HG03025 (cell line): ENCODE data around the gene TUBA8.
"Not testable (repeated sequence)": the region's sequence is repeated elsewhere in the genome, so short reads cannot be mapped to it uniquely, and the experiment has no call there.

Experiments used
- ATAC-seq: cut with Tn5 transposase; IDR thresholded peaks from one replicate; pipeline ENCODE4 v1.9.1; 2021; ENCODE audit warnings: mild to moderate bottlenecking, moderate library complexity; ENCODE audit not compliant: unreplicated experiment, low FRiP score

TUBA8 gene

GRCh38 chr22:18123476-18124025, 12.9 kb downstream of the TUBA8 start:
- not testable (repeated sequence) for ATAC-seq

GRCh38 chr22:18126606-18127005, 16.0 kb downstream of the TUBA8 start:
- ATAC-seq: no peak

- ATAC-seq: no peak
Measured at GRCh38 chr22:18130018-18130417, 19.4 kb downstream of the TUBA8 start.

GRCh38 chr22:18130699-18131429, 20.3 kb downstream of the TUBA8 start:
- ATAC-seq: no peak

DNA sequence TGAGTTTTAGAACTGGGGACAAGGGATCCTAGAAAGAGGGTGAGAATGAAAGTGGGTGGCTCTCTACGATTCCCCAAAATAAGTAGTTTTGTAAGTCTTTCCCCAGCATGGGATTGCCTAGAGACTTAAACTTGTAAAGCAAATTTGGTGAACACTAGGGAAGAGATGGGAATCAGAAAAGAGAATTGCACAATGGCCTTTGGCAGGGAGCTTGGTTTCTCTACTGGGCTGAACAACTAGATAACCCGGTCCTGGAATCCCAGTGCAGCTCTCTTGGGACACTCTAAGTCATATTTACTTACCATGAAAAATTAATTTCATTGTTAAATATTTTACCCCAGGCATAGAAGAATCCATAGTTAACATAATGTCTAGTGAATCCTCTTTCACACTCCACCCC, 22.8 kb downstream of the TUBA8 start:
- no peak for ATAC-seq

GRCh38 chr22:18136563-18137320, 26.1 kb downstream of the TUBA8 start:
- ATAC-seq: no peak

- ATAC-seq: not testable (repeated sequence)
Measured at GRCh38 chr22:18141004-18141403, 30.4 kb downstream of the TUBA8 start.

- ATAC-seq: no peak
Measured at GRCh38 chr22:18144105-18144504, 33.5 kb downstream of the TUBA8 start.

GRCh38 chr22:18145676-18146388, 35.2 kb downstream of the TUBA8 start:
- no peak for ATAC-seq

GRCh38 chr22:18146389-18146753, 35.8 kb downstream of the TUBA8 start:
- ATAC-seq: no peak

GRCh38 chr22:18147791-18148190, 37.2 kb downstream of the TUBA8 start:
- no peak for ATAC-seq

- no peak for ATAC-seq
Measured at GRCh38 chr22:18148293-18148965, 37.8 kb downstream of the TUBA8 start.

- no peak for ATAC-seq
Measured at GRCh38 chr22:18152519-18152918, 41.9 kb downstream of the TUBA8 start.

DNA sequence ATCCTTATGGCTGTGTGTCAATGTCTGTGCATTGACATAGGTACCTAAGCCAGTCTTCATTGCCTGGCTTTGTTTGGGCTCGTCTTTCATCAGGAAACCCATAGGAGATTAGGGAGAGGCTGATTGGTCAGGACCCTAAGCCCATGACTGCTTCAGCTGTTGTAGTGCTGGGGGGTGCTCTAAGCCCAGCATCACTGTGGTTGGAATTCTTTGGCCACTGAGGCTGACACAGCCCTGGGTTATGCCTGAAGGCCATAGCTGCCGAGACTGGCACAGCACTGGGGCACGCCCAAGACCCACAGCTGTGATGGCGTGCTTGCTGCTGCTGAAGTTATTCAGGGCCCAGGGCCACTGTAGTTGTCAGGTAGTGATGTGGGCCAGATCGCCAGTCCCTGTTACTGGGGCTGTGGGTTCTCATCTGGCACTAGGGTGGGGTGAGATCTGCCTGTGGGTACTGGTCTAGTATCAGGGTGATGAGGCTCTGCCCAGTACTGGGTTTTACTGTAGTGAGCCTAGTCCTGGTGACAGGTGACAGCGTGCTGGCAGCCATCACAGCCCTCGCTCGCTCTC, 44.3 kb downstream of the TUBA8 start:
- ATAC-seq: no peak

DNA sequence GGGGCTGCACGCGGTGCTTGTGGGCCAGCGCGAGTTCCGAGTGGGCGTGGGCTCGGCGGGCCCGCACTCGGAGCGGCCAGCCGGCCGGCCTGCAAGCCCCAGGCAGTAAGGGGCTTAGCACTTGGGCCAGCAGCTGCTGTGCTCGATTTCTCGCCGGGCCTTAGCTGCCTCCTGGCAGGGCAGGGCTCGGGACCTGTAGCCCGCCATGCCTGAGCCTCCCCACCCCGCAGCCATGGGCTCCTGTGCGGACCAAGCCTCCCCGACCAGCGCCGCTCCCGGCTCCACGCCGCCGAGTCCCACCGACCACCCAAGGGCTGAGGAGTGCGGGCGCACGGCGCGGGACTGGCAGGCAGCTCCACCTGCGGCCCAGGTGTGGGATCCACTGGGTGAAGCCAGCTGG, 44.9 kb downstream of the TUBA8 start:
- not testable (repeated sequence) for ATAC-seq

GRCh38 chr22:18156878-18157713, 46.5 kb downstream of the TUBA8 start:
- ATAC-seq: no peak

- ATAC-seq: no peak
Measured at GRCh38 chr22:18157714-18158028, 47.1 kb downstream of the TUBA8 start.

GRCh38 chr22:18160641-18161040, 50.0 kb downstream of the TUBA8 start:
- ATAC-seq: not testable (repeated sequence)

DNA sequence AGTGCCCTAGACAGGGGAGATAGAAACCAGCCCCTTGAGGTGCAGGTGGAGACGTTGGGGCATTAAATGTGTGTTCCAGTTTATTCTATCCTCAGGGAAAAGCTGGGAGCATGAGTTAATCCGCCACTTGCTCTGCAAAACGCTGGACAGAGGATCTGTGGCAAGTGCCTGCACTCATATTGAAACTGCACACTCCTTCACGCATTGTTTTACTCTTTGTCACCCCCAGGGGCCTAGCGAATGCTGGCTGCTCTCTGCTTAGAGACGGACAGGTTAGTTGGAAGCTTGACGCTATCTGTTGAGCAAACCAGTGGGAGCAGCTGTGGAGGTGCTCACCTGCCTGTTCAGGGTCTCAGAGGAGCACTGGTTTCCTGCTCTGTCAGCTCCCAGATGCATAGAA, 53.2 kb downstream of the TUBA8 start:
- not testable (repeated sequence) for ATAC-seq
